ENCODE results near the gene PPP2R2B.

GRCh38 chr5:146568161-146568560, 310.4 kb downstream of the PPP2R2B start:
- TF ChIP-seq CTCF (IDR thresholded peaks at IDR 0.05; ENCODE audit: low read depth, low read length) = no peak
- TF ChIP-seq POLR2A (IDR thresholded peaks at IDR 0.05; ENCODE audit: extremely low read depth, insufficient read length) = no peak
